Fibroblast of gingiva (primary cell): ENCODE measurements around the gene POLD2.
"Not testable (repeated sequence)": the region's sequence is repeated elsewhere in the genome, so short reads cannot be mapped to it uniquely, and the experiment has no call there.

Source experiments
- DNase-seq: peaks from one replicate; pipeline ENCODE4 v3.0.0-alpha.2; 2011; ENCODE audit warnings: low read depth

The POLD2 gene

DNA sequence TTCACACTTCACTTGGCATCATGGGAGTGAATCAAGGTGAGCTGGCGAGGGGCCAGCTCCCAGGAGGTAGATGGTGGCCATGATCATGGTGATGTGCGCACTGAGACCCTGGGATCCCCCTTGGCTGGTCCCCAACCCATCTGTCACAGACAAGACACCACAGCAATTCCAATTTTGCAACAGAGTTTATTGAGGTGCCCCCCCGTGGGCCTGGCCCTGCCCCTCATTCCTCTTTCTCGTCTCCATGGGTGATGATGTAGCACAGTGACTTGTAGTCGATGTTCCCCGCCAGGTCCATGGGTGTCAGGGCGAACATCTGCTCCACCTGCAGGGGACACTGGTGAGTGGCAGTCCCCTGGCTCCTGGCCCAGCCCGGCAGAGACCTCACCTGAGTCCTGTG, 15.3 kb upstream of the POLD2 start:
- no peak for DNase-seq

DNA sequence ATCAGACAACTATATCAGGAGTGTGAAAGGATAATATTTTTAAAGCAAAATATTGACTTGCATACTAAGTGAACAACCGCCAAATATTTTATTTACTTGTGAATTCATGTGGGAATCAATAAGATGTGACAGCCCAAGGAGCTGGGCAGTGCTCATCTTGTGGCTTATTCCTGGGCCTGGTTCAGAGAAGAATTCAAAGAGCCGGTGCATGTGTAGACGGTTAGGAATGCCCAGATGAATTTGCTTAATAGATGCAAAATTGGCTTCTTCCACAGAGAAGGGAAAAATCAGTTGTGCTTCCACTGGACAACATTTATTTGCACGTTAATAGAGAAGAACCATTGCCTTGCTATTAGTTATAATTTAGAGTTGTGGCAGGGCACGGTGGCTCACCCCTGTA, 13.4 kb upstream of the POLD2 start:
- no peak for DNase-seq

DNA sequence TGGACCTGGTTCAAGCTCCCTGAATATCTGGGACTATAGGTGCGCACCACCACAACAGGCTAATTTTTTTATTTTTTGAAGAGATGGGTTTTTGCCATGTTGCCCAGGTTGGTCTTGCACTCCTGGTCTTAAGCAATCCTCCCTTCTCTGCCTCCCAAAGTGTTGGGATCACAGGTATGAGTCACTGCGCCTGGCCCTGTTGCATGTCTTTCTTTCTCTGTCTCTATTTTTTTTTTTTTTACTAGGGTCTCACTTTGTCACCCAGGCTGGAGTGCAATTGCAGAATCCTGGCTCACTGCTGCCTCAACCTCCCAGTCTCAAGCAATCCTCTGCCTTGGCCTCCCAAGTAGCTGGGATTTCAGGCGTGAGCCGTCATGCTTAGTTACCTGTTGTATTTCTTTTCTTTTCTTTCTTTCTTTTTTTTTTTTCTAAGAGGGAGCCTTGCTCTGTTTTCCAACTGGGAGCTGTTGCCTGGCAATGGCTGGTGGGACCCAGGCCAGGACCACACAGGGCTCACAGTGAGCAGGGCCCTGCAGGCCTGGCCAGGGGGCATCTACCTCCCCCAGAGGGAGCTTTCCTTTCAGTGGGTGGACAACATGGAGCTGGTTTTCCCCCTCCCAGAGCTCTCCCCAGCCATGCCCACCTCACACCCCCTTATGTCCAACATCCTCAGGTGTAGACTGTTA, 11.7 kb upstream of the POLD2 start:
- no peak for DNase-seq

DNA sequence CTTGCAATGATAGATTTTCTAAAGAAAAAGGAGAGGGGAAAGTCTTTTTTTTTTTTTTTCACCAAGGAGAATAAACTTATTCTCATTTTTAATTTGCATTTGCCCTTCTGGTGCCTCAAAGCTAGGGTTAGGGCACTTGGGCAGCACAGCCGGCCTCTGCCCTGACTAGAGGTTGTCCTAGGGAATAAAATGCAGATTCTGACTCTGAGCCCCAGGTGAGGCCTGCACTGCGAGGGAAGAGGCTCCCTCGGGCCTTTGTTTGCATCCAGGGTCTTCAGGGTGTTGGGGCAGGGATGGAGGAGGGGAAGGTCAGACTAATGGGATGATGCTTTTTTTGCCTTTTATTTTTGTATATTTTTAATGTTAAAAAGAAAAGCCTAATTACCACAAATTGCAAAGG, 9.9 kb upstream of the POLD2 start:
- DNase-seq = no peak

DNA sequence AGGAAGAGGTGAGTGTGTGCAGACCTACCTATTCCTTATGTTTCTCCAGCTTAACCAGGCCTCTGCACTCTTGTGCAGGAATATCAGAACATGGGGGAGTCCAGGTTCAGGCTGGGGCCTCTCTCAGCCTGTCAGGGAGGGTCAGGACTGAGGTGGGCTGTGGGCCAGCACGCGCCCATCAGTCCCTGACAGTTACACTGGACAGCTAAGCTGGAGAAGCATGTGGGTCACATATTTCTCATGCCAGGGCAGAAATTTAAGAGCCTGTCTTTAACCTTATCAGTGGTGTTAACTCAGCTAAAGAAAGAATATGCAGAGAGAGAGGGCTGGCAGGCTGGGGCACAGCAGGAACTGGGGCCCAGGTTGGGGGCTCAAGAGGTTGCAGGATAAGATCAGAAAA, 8.7 kb upstream of the POLD2 start:
- DNase-seq = no peak

DNA sequence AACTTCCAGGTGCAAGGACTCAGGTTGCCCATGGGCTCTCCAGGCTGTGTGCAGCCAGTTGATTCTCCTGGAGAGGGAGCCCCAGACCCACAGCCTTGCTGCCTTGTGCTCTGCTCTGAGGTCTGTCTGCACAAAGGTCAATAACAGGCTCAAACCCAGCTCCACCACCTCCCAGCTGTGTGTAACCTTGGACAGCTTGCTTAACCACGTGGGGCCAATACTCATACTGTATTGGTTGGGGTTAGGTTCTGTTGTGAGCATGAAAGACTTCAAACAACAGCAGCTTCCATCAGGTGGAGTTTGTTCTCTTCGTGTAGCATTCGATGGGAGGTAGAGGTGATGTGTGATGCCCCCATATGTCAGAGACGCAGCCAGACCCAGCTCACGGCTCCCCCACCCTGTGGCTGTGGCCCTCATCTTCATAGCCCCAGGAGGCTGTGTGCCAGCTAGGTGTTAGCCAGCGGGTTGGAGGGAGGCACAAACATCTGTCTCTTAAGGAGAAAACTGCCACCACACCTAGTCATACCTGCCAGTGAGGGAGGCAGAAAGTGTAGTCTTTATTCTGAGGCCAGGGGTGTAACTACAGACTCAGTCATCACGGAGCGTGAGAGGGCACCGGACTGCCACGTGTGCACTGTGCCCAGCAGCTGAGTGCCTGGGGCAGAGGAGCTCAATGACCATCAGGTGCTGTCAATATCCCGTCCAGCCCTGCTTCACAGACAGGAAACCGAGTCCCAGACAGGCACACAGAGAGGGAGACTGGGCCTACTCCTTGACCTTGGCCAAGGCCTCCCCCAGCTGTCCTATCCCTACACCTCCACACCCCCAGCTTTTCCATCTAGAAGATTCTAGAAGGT, 8.1 kb upstream of the POLD2 start:
- peak; percentile 22 for DNase-seq

DNA sequence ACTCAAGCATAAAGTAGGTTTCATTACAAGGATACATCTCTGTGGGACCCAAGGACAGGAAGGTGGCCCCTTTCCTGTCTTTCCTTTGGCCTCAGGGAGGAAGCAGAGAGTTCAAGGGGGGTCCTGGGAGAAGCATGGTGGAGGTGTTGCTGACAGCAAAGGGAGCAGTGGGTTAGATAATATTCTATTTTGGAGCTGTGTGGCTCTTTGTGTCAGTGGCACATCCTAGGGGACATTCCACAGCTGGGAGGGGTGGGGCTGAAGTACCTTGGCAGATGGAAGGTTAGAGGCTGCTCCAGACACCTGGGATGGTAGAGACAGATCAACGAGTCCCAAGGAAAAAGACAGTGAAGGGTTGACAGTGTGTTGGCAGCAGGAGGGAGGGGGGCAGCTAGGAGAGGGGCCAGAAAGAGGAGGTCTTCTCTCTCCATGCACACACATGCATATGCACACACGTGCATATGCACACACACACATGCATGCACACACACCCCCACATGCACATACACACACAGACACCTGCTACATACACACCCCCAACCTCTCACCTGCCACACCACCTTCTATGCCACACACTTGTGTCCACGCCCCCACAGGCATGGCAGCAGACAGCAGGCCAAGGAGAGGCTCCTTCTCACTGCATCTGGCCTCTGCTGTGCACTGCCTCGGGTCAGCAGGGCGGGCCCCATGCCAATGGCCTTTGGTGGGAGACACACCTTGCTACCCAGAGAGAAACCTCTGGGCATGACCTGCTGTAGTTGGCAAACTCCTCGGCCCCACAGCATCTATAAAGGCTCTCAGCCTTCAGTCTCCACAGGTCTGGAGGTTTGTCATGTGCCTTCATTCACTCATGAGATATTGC, 5.6 kb upstream of the POLD2 start:
- DNase-seq = no peak

DNA sequence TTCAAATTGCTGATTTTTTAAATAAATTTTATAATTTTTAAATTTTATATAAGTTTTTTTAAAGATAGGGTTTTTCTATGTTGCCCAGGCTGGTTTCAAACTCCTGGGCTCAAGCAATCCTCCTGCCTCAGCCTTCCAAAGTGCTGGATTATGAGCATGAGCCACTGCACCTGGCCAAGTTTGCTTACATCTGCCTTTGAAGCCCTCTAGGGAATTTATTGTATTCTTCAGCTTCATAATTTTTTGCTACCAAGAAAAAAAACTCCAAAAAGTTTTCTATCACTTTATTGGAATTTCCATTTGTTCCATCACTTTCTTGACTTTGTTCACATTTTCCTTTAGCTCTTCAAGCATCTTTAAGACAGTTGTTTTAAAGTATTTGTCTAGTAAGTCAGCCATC, 3.8 kb upstream of the POLD2 start:
- no peak for DNase-seq

DNA sequence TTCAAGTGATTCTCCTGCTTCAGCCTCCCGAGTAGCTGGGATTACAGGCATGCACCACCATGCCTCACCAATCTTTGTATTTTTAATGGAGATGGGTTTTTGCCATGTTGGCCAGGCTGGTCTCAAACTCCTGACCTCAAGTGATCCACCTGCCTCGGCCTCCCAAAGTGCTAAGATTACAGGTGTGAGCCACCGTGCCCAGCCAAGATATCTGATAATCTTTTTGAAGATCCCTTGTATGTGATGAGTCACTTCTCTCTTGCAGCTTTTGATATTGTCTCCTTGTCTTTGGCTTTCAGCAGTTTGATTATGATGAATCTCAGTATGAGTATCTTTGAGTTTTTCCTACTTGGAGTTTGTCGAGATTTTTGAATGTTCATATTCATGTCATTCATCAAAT, 3.2 kb upstream of the POLD2 start:
- not testable (repeated sequence) for DNase-seq

DNA sequence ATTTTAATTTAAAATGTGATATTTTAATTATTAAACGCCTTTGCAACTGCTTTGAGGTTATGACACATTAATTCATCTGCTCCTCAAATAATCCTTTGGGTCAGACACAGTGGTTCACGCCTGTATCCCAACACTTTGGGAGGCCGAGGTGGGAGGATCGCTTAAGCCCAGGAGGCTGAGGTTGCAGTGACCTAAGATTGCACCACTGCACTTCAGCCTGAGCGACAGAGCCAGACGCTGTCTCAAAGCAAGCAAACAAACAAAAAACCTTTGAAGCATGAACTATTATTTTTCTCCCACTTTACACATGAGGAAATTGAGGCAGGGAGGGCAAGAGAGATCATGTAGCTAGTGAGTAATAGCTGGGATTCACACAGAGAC, 1.5 kb upstream of the POLD2 start:
- DNase-seq = no peak

DNA sequence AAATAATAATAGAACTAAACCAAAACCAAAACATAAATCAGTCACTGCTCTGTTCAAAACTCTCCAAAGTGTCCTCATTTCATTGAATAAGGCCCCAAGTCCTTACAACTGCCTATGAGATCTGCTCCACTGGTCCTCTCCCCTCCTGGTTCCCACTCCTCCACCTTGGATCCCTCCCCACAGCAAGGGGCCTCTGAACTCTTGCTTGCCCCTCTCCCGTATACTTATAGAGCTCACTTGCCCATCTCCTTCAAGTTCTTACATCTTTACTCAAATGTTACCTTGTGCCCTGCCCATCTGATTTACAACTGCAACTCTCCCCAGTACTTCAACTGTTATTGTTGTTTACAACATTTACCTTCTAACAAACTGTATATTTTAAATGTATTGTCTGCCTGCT, 819 bp downstream of the POLD2 start:
- no peak for DNase-seq

DNA sequence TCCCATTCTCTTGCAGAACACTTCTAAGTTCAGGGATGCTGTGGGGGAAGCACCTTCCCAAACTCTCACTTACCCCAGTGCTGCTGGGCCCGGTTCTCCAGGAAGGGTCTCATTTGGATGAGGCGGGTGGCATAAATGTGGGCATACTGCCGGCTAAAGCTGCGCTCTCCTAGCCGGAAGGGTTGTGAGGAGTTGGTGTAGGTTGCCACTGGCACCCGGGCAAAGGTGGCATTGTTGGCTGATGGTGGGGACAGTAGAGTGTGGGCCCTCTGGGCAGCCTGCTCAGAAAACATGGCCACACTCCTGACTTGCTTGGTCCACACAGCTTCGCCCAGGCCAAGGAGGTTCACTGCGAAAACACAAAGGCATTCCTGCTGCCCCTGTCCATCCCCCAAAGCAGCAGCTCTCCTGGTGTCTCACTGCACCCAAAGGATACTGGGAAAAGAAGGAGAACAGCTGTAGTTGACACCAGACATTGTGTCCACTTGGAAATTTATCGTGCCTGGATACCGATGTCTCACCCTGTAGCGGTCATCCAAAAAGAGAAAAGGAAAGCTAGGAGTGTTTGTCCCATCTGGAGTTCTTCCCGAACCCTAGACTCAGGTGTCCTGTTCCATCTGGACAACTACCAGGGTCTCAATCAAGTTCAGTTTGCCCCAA, 1.5 kb downstream of the POLD2 start:
- DNase-seq = no peak

DNA sequence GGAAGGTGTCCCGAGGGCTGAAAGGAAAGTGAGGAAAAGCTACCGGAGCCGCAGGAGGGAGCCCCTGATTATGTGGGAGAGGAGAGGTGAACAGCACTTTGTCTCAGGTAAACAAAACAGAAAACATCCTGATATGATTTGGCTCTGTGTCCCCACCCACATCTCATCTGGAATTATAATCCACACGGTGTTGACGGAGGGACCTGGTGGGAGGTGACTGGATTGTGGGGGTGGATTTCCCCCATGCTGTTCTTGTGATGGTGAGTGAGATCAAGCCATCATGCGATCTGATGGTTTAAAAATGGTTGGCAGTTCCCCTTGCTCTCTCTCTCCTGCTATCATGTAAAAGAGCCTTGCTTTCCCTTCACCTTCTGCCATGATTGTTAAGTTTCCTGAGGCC, 3.0 kb downstream of the POLD2 start:
- no peak for DNase-seq

DNA sequence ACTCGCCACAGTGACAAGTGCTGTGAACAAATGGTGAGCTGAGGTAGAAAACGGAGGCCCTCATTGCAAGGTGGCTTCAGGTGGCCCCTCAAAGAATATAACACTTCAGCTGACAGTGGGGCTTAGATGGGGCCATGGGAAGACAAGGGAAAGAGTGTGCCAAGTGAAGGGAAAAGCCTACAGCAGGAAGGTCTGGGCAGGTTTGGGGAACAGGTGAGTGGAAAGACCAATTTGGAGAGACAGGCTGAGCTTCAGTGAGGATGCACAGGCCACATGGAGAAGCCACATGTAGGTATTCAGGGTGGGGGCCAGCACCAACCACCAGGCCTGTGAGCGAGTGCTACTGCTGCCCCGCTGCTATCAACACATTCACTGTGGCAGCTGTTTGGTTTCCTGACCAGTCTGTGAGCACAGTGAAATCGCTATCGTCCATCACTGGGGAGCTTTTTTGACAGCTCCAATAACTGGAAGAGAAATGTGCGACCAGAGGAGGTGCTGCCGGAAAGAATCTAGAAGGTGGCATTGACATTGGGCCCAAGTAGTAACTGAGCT, 3.4 kb downstream of the POLD2 start:
- DNase-seq = no peak

DNA sequence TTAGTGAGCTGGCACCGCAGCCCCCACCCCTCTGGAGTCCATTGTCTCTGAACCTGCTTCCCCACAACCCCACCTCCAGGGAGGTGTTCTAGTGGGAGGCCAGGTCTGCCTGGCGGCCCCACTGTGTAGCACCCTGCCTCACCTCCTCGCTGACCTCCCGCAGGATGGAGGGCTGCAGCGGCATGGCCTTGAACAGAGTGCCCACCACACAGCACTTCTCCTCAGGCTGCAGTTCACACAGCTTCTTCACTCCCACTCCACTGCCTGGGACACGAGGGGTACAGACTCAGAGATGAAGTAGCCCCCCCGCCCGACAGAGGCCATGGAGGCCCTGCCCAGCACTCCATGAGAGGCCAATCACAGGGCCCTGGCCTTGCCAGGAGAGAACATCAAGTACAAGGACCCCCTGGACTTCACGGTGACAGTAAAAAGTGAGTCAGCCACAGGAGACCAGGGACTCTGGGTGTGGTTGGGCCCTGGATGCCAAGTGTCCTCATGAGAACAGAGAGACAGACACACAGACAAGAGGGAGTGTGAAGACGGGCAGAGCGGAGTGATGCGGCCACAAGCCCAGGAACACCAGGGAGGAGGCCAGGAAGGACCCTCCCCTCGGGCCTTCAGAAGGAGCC, 5.4 kb downstream of the POLD2 start:
- DNase-seq = no peak

DNA sequence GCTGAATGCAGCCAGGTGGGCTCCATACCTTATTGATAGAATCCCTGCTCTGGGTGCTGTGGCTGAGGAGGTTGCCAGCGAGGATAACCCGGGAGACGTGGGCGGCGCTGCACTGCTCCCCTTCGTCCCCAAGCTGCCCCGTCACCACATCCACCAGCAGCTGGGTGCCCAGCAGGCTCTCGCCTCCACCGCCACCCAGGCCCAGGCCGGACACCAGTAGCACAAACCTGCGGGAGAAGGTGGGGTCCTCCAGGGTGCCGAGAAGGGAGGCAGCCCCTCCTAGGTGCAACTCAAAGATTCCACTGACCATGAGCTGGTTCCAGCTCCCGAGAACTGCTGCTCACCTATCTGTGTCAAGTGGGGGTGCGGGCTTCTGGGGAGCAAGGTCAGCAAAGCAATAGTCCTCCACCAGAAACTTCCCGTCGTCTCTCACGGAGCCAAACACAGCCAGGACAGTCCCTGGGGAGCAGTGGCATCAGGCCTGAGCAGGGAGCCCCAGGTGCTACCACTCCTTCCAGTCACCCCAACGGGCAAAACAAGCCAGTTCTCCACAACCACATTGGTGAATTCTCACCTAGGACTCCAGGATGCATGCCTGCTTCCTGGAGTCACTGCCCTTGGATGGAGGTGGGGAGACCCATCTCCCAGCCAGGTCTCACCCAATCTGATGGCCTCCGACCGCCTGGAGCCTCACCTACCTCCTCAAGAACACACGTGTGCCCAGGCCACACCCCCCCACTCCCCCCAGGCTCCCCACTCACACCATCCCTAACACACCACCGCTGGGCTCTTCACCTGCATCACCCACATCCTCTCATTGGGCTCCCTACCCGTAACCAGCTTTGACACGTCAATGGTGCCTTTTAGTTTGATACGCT, 6.3 kb downstream of the POLD2 start:
- DNase-seq = no peak

DNA sequence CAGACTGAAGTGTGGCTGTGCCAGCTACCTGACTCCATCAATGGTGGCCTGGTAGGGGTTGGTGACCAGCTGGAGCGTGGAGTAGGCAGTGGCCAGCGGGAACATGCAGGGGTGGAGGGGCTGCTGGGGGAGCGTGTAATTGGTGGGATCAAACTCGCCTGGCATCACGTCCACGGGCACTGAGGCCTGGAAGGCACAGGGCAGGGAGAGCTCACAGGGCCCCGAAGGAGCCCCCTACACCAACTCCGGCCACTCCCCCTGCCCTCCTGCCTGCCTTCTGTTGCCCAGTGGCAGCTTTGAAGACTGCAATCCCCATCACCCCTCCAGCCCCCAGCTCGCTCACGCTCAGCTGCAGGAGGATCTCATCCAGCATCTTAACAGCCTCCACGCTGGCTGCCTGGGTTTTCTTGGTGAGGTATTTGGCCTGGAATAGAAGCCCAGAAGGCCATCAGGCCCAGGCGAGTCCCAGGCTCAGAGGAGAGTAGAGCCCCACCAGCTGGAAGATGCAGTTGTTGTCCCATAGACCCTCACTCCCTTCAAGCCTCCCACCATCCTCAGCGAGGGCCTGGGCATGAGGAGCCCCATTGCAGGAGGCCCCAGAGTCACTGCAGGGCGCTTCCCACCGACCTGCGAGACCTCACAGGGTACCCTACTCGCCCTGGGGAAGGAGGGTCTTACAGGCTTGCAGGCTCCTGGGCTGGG, 7.1 kb downstream of the POLD2 start:
- no peak for DNase-seq

DNA sequence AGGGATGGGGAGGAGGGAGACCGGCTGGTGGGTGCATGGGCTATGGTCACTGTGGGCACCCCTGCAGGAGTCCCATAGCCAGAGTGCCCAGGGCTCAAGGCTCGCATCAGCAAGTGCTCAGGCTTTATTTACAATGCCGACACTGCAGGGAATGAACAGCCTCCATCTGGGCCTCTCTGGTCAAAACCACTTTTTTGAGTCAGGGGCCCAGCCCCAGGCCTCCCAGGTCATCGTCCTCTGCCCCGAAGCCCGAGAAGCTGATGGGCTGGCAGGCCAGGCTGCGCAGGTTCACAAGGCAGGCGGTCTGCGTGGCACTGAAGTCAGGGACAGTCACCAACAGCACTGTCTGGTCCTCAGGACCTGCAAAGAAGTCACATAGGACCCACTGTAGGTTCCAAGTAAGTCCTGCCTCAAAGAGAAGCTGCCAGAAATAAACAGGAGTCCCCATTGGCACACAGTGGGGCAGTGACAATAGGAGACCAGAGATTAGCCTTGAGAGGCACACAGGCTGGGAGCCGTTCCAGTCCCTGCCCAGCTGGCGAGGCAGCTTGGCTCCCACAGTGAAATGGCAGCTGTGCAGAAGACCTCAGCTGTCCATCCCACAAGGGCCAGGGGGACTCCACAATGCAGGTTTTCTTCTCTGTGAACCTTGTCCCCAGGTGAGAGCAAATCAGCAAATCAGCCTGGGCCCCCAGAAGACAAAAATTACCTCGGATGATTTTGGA, 8.6 kb downstream of the POLD2 start:
- DNase-seq = peak; percentile 37

DNA sequence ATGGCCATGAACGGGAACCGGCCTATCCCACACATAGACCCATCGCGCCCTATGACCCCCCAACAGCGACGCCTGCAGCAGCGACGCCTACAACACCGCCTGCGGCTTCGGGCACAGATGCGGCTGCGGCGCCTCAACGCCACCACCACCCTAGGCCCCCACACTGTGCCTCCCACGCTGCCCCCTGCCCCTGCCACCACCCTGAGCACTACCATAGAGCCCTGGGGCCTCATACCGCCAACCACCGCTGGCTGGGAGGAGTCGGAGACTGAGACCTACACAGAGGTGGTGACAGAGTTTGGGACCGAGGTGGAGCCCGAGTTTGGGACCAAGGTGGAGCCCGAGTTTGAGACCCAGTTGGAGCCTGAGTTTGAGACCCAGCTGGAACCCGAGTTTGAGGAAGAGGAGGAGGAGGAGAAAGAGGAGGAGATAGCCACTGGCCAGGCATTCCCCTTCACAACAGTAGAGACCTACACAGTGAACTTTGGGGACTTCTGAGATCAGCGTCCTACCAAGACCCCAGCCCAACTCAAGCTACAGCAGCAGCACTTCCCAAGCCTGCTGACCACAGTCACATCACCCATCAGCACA, 9.5 kb downstream of the POLD2 start:
- no peak for DNase-seq
